ELF-1 (cell line): ENCODE measurements around the gene NALCN.

Experiments
- DNase-seq: peaks from one replicate; pipeline ENCODE4 v3.0.0-alpha.2; 2016; ENCODE audit warnings: low read depth, low spot score

The NALCN gene

DNA sequence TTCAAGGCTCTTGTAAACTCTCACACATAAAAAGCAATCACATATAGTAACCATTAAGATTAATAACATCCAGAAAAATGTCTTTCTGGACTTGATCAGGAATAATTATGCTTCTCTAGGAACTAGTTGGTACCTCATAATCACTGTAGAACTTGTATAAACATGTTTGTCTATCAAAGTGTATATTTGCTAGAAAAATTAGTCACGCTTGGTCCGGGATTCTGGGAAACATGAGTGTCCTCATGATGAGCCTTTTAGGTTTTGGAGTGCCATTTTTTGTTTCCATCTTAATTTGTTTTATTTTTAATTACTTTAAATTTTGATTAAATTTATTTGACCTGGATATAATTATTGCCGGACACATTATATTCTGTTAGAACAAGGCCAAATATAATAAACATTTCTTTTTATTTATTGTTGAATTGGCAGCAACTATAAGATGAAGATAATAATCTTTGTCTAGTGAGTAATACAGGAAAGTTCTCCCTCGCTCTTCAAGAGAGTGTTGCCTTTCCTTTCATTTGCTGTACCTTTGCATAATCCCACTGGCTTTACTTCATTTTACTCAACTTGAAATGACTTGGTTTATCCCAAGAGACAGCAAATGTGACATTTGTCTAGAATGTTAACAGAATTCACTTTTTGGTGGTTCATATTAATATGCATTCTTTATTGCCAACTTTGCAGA lies 207.0 kb downstream of the NALCN start:
- DNase-seq, result no peak

DNA sequence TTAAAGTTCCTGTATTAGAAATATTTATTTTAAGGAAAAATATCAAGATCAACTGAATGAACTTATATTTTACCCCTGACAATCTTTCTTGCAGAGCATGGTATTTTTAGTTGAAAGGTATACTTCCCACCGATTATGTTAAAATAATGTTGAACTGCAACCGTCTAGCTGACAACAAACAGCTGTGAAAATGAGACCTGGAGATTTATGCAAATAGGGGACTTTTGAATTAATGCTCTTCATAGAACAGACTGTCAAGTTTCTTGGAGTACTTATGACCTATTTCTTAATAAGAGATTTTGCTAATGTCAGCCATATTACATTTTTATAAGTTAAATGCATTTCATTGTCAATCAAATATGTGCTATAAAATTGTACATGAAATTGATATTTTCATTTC lies 210.9 kb downstream of the NALCN start:
- no peak for DNase-seq

DNA sequence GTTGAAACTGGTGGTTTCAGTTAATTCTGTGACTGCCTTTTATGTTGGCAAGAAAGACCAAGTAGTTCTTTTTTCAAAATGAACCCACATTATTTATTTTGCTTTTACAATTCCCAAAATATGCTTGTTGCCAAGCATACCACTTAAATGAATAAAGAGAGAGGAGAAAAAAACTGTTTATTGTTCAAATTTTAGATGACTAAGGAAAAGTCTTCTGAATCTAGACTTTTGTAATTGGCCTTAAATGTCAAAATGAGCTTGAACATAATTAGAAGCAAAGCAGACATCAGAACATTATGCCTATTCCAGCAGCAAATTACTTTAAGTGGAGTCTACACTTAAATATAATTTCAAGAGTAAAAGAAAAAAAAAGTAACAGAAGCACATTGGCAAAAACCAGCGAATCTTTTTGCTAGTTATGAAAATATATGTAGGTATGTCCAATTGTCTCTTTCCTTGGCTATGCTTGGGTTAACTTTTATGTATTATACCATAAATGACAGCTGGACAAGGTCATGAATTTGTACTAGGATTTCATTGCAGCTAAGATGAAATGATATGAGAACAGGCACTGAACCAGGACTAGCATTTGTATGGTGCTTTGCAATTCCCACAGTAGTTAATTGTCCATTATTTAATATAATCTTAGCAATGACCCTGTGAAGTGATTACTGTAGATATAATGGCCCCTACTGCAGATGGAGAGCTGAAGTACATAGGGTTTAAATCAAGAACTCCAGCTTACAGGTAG lies 211.9 kb downstream of the NALCN start:
- no peak for DNase-seq

DNA sequence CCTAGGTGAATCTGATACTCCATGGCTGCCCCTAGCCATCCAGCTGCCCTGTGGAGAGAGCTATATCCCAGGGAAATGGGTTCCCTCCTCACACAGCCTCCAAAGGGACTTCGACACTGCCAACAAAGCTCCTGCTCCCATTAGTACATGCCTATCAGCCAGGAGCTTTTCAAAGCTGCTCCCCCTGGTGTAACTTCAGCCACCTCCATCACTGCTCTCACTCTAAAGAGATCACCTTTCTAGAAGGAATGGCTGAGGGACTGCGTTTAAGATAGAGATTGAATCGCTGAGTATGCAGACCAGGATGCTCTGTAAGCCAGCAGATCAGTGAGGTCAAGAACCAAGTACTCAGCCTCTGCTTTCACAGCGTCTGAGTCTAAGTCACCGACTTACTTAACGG lies 213.7 kb downstream of the NALCN start:
- peak; percentile 45 for DNase-seq

DNA sequence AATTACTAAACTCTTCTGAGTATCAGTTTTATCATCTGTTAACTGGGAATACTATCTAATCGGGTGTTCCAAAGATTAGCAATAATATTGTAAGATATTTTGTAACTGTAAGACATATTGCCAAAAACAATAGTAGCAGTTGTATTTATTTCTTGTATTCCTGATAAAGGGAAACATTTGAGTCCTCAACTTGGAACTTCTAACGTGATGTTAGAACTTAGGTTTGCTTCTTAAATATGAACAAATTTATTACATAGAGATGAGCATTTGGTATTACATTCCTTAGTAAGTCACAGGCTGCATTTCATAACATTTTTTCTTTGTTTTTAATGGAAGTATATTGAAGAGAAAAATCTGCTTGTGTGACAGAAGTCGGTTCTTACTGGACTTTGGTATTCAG lies 225.3 kb downstream of the NALCN start:
- no peak for DNase-seq

DNA sequence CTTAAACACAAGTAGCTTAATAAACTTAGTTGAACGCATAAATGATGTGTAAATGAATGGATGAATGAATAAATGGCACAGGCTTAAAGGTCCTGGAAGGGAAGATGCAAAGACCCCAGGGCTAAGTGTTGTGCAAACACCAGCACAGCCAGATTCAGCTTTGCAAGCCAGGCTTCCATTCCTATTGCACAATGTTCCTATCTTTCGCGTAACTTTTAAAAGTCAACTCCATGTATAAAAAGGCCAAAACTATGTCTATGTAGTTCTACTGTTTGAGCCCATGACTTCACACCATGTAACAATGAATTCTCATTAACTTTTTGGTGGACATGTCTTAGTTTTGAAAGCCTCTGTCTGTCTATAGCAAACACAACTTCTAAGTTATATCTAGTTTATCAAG lies 226.0 kb downstream of the NALCN start:
- DNase-seq, result no peak

DNA sequence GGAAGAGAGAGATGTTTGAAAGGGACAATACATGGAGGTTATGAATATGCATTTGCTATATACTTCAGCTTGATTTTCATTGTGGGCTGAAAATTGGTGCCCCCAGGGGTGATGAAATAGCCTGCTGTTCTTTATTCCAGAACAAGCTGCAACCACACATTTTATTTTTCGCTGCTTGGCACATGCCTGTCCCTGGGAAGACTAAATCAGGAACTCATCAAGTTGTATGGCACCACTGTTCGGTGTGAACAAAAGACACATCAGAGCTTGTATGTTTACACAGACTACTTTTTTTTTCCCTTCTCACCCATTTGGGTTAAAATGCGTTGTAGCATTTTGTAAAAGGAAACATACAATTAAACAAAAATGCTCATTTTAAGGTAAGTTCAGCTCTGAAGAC lies 230.7 kb downstream of the NALCN start:
- no peak for DNase-seq

DNA sequence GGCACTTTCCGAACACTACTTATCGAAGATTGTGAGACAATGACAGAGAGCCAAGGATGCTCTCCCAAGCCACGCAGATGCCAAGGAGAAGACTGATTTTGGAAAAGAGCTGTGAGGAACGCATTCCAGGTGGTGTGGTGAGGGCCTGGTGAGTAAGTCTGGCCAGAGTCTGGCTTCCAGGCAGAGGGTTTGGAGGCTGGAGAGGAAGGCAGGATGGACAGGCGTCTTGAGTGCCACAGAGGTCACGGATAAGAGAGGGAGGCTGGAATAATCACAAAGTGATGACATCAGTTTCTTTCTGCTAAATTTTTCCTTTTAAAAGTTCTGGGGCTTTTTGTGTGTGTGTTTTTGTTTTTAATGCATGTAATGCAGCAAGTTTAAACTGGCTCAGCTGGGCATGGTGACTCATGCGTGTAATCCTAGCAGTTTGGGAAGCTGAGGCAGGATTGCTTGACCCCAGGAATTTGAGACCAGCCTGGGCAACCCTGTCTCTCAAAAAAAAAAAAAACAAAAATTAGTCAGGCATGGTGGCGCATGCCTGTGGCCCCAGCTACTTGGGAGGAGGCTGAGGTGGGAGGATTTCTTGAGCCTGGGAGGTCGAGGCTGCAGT lies 235.1 kb downstream of the NALCN start:
- no peak for DNase-seq

DNA sequence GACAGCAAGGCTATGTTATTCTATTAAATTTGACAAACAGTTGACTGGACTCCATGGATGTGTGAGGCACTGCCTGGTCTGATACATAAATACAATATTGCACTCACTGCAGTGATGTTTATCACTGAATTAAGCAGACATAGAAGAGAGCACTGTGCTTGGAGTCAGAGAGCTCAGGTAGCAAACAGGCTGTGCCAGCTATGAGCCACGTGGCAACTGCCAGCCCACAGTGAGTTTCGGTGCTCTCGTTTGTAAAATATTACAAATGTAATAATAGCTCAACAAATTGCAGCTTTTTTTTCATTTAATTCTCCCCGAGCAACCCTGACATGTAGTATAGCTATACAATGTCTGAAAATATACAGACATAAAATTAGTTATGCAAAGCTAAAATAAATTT lies 237.3 kb downstream of the NALCN start:
- DNase-seq, result no peak

DNA sequence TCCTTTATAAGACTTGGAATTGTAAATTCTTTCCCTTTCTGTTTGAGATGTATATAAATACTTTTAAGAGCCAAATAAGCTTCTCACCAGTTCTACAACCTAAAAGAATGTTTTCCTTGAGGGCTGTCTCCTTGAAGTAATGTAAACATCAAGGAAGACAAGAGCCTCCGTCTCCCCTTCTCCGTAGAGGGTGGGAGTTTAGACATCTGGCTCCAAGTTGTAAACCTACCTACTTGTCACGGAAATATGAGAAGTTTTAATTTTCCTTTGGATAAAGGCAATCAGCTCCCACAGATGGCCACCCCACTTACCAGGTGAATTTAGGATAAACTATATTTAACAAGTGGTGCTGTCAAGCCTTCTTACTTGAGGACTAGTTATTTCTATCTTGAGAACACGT lies 237.9 kb downstream of the NALCN start:
- no peak for DNase-seq

DNA sequence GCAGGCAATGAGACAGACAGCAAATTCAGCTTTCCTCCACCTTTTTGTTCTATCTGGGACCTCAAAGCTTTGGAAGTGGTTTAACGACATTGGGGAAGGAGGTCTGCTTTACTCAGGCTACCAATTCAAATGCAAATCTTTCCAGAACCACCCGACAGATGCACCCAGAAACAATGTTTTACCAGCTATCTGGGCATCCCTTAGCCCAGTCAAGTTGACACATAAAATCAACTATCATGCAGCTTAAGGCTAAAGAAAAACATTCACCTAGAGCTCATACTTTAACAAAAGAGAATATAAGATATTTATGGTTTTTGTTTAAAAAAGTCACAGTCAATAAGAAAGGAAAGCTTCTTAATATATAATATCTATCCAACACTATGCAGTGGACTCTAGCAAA lies 246.0 kb downstream of the NALCN start:
- no peak for DNase-seq

DNA sequence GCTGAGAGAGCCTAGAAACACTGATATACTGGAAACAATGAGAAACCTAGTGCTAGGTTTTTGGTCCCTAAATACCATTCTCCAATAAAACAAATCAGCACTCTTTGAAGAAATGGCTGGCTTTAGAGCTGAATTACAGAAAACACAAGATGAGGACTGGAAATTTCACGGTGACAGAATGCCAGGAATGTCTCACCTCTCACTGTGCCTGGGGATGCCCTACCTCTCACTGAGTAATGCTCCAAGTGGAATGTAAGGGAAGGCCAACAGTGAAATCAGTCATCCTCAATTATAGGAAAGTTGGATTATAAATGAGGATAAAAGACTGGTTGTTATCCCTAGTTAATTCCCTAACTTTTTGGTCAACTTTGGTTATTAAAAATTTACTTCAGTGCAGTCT lies 259.0 kb downstream of the NALCN start:
- DNase-seq, result peak; percentile 45

DNA sequence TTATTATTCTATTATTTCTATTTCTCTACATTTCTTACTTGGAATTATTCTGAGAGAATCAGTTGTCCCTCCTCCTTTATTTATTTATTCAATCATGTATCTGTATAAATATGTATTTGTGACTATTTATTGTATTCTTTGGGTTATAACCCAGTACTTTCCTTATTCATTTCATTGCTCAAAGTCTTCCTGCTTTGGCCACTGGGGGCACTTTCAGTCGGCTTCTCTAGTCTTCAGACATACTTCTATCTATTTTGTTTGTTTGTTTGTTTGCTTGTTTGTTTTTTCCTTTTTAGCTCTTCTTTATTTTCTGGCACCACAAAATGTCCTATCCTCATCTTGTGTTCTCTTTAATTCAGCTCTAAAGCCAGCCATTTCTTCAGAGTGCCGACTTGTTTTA lies 260.4 kb downstream of the NALCN start:
- no peak for DNase-seq

DNA sequence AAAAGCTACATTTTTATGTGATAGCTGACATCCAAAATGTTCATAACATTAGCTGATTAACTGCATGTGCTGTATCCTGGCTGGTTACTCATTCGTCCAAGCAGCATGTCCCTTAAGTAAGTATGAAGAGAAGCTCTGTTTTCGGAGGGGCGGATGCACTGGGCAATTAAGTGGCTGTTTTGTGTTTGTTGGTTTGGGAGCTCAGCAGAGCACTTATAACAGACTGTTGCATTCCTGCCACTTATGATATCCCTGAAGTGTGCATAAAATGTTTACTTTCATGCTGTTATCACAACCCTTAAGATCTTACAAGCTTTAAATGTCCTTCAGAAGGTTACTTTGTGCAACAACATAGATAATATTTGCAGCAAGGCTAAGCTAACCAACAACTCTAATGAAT lies 264.1 kb downstream of the NALCN start:
- DNase-seq, result no peak

DNA sequence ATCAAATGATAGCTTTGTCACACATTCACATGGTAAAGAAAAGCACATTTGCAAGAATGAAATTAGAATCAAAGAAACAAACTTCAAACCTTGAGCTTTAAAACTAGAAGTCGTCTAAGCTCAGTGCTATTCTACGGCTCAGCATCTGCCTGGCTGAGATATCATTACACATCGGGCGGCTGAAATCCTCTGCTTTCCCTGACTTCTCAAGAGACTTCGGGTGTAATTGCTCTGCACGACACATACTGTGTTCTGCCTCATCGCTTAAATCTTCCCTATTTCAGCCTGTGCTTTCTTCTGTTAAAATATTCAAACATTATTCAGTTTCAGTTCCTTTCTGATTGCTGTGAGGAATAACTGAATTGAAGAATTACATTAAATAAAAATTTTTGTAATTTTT lies 265.3 kb downstream of the NALCN start:
- DNase-seq, result no peak

DNA sequence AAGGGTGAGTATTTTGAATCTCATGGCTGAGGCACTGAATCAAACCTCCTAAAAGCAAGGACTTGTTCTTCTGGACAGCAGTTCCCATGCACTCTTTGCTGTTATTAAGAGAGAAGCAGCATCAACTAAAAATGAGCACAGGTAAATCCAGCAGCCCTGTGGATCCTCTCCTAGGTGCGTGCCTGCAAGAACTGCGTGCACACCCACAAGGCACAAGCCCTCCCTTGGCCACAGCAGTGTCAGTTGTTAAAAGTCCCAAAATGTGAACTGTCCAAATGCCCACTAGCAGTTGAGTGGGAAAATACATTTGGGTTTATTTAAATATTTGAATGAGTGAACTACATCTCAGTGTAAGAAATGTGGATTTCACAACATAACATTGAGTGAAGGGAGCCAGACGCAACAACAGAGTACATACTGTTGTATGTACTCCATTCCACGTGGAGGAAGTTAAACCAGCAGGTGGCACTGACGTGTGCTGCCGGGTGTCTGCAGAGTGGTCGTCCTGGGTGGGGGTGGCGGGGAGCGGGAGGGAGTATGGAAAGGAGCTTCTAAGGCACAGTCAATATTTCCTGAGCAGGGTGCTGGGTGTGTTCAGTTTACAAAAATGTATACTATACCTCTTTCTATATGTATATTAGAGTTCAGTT lies 266.4 kb downstream of the NALCN start:
- no peak for DNase-seq

DNA sequence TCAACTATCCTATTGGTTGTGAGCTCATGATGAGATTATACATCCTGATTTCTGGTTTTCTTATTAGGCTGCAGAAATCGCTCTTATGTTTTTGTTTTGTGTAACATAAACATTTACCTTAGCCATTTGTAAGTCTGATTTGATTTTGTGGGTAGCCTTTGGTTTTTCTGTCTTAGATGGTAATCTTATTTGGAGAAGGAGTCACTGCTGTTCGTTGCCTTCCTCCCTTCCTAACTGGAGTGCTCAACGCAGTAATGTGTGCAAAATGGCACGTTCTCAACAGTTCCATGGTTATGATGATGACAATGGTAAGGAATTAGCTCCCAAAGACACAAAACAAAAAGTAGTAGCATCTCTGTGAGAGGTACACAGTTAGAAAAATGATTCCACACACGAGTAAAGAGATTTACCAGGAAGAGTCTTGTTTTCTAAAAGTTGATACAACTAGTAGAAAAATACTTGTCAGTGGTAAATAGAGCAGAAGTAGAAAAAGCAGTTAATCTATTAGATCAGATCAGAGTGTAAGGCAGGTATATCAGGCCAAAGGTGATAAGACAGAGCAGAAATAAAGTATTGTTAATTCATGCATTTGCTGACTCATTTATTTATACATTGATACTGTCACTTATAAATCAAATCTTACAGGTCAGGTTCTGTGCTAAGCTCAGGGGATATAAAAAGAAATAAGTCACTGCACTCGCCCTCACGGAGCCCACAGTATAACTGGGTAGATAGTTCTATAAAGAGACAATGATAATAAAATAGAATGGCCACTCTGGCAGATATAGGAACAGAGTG lies 270.0 kb downstream of the NALCN start:
- DNase-seq, result no peak

DNA sequence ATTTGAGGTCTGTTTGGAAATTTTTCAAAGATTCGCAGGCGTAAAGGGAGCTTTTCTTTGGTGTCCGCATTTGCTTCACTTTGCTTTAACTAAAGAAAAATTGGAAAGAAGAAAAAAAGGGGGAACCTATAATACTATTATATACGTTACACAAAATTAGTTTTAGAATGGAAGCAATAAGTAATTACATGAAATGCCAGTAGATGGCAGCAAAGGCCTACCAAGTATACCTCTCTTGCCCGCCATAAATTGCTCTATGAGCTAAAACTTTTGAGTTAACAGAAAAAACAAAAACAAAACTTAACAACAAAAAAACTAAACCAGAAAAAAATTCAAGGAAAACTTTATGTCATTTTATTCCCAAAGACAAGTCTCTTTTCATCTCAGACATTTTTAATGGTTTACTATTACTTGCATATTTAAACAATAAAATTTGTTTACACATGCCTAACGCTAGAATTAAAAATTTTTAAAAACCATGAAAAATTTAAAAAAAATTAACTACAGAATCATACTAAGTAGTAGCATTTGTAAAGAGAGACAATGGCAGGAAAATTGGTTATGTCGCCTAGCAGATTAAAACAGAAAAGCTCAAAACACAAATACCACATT lies 271.4 kb downstream of the NALCN start:
- no peak for DNase-seq

DNA sequence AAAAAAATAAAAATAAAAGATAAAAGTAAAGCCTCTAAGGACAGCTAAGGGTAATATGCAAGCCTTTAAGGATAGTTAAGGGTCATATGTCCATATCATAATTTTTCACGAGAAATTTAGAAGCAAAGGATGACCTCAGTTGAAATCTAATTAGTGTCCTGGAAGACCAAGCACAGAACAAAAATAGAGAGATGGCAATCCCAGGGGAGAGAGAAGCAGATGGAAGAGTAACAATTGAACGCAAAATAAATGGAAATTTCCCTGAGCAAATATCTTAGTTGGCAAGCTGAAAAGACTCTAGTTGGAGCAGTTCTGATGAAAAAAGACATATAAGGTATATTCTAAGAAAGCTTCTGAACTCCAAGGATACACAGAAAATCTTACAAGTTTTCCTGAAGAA lies 275.4 kb downstream of the NALCN start:
- no peak for DNase-seq

DNA sequence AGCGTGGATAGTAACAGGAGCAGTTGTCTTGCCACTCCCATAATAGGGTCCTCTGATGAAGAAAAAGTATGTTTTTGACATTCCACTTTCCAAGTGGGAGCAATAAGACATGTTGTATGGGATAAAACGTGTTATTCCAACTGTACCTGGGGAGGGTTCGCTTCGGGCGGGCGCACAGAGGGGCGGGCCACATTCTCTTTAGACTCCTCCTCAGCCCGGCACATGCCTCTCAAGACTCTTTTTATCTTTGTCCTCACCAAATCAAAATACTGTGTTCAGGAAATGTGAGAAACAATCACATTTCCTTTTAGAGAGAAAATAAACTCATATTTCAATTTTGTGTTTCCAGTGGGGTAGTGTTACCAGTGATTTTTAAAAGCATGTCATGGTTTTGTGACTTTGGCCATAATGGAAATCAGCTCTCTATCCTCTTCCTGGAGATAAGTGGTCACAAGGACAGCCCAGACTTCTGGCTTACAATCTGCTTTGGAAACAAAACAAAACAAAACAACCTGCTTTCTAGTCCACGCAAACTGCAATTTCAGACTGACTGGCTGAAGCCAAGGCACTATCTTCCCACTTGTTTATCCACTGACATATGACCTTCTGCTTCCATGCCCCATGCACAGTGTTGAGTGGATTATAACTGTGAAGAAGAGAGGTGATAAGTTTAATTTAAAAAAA lies 276.1 kb downstream of the NALCN start:
- no peak for DNase-seq

DNA sequence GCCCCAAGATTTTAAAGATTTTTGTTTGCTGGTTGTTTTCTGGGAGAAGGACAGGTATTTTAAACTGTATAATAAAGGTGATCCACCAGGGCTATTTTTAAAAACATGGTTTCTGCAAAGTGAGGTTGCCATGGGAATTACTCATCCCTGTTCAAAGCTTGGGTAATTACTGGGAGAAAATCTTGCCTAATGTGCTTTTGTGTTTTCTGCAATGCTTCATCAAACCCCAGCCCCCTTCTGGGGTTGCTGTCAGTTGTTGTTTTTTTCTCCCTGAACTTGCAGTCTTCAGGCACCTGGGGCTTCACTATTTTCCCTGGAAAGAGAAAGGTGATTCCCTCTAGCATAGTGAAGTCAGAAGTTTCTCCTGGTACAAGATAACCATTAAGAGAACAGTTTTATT lies 277.2 kb downstream of the NALCN start:
- no peak for DNase-seq
